GM12891 (cell line): ENCODE results near the gene IGFBP5.
A peak's percentile ranks its signal among the peaks of the same experiment; 100 is the strongest.

ENCODE experiments used
- DNase-seq: peaks from one replicate; pipeline ENCODE4 v3.0.0; 2011; ENCODE audit warnings: low spot score; ENCODE audit not compliant: insufficient read length
- FAIRE-seq: peaks from 2 replicates; lab custom pipeline; 2011; peaks lifted over from hg19 to GRCh38; lab: Jason Lieb, UNC
- PAX5 ChIP-seq: IDR thresholded peaks from 2 replicates; pipeline ENCODE4 v1.6.1; 2011; ENCODE audit warnings: low read length, moderate library complexity, mild to moderate bottlenecking; ENCODE audit not compliant: insufficient read depth, severe bottlenecking
- POLR2A ChIP-seq: IDR thresholded peaks from 2 replicates; pipeline ENCODE4 v1.6.1; 2011; ENCODE audit warnings: low read depth, low read length, control low read depth
- POLR2AphosphoS5 ChIP-seq: IDR thresholded peaks from 2 replicates; pipeline ENCODE4 v1.6.1; 2011; ENCODE audit warnings: low read depth, low read length, control low read depth
- POU2F2 ChIP-seq: IDR thresholded peaks from 2 replicates; pipeline ENCODE4 v1.6.1; 2011; ENCODE audit warnings: low read depth, mild to moderate bottlenecking, control low read depth, low read length, moderate library complexity
- SPI1 ChIP-seq: IDR thresholded peaks from 2 replicates; pipeline ENCODE4 v1.6.1; 2011; ENCODE audit warnings: low read depth, low read length, control low read depth
- TAF1 ChIP-seq: IDR thresholded peaks from 2 replicates; pipeline ENCODE4 v1.6.1; 2011; ENCODE audit warnings: low read depth, low read length, control low read depth

IGFBP5 gene

GRCh38 chr2:216635701-216636550 is 59.4 kb downstream of the IGFBP5 start:
- DNase-seq: no peak
- FAIRE-seq: no peak
- TF ChIP-seq SPI1: no peak
- TF ChIP-seq POLR2A: no peak
- TF ChIP-seq POU2F2: no peak
- TF ChIP-seq TAF1: no peak
- TF ChIP-seq POLR2AphosphoS5: no peak
- no peak for TF ChIP-seq PAX5

GRCh38 chr2:216635171-216635570 is 60.2 kb downstream of the IGFBP5 start:
- DNase-seq (no peak), FAIRE-seq (peak; percentile 79)
- TF ChIP-seq PAX5: no peak
- TF ChIP-seq POU2F2: no peak
- TF ChIP-seq POLR2AphosphoS5: no peak
- no peak for TF ChIP-seq POLR2A
- no peak for TF ChIP-seq SPI1
- no peak for TF ChIP-seq TAF1

- TF ChIP-seq SPI1 (no peak), POU2F2 (no peak), TAF1 (no peak), PAX5 (no peak)
- DNase-seq (no peak), FAIRE-seq (no peak)
Measured at GRCh38 chr2:216634370-216635148, 60.8 kb downstream of the IGFBP5 start.

- TF ChIP-seq POU2F2 (no peak), PAX5 (no peak), TAF1 (no peak), POLR2A (no peak), POLR2AphosphoS5 (no peak), SPI1 (no peak)
- DNase-seq (no peak), FAIRE-seq (no peak)
Measured at GRCh38 chr2:216633616-216634369, 61.6 kb downstream of the IGFBP5 start.

- no peak for TF ChIP-seq SPI1
- no peak for TF ChIP-seq POLR2AphosphoS5
- no peak for TF ChIP-seq PAX5
- no peak for TF ChIP-seq POU2F2
- TF ChIP-seq POLR2A: no peak
- no peak for TF ChIP-seq TAF1
Measured at GRCh38 chr2:216632952-216633615, 62.3 kb downstream of the IGFBP5 start, which contains the start of gene IGFBP2. Gene IGFBP2, plus strand, starts transcription at chr2:216633420. Its CDS starts 104 bp downstream, at chr2:216633524.

GRCh38 chr2:216632346-216632951 is 62.9 kb downstream of the IGFBP5 start:
- no peak for TF ChIP-seq POU2F2
- no peak for TF ChIP-seq PAX5
- no peak for TF ChIP-seq TAF1
- FAIRE-seq (peak; percentile 13), DNase-seq (no peak)

More at GRCh38 chr2:216632952-216633615, 62.3 kb downstream of the IGFBP5 start, which contains the start of gene IGFBP2:
- DNase-seq (no peak), FAIRE-seq (peak; percentile 87)

- DNase-seq: no peak
- no peak for FAIRE-seq
- no peak for TF ChIP-seq POU2F2
- TF ChIP-seq SPI1: no peak
- TF ChIP-seq TAF1: no peak
- TF ChIP-seq PAX5: no peak
- no peak for TF ChIP-seq POLR2A
- TF ChIP-seq POLR2AphosphoS5: no peak
Measured at GRCh38 chr2:216629784-216630183, 65.6 kb downstream of the IGFBP5 start.

GRCh38 chr2:216626875-216627245 is 68.5 kb downstream of the IGFBP5 start:
- DNase-seq: no peak
- no peak for FAIRE-seq
- no peak for TF ChIP-seq SPI1
- TF ChIP-seq PAX5: no peak
- no peak for TF ChIP-seq POLR2AphosphoS5
- no peak for TF ChIP-seq TAF1
- TF ChIP-seq POLR2A: no peak
- no peak for TF ChIP-seq POU2F2
